Activated CD4-positive, alpha-beta T cell treated with anti-CD3 and anti-CD28 coated beads, Interleukin-2, amount 10 ng/mL, durations not matched to agents 7 days and 5 days (primary cell): Measurements from ENCODE around the gene BEND2. TPM values are rescaled to one million over a fixed set of nuclear protein-coding genes. Genes with fewer than 3 reads are reported as not detected.

Experiments used
- CTCF ChIA-PET: fragments of 350-600 bp; sonication (Branson Sonifier 250); formaldehyde crosslinking; loops from one replicate; lab custom pipeline; 2021; ENCODE audit warnings: antibody characterized with exemption; lab: Charles Lee
- POLR2A ChIA-PET: fragments of 350-600 bp; sonication (Branson Sonifier 250); formaldehyde crosslinking; loops from one replicate; lab custom pipeline; 2021; ENCODE audit warnings: antibody characterized with exemption; lab: Charles Lee
- DNase-seq: peaks from one replicate; pipeline ENCODE4 v3.0.0-alpha.2; 2020
- H3K27ac Mint-ChIP-seq: one replicate; pipeline ENCODE4 v1.8.0; 2021; ENCODE audit warnings: mild to moderate bottlenecking, moderate library complexity, mixed read lengths
- H3K27me3 Mint-ChIP-seq: one replicate; pipeline ENCODE4 v1.8.0; 2021; ENCODE audit warnings: mixed read lengths
- H3K36me3 Mint-ChIP-seq: one replicate; pipeline ENCODE4 v1.8.0; 2021; ENCODE audit warnings: low read depth, mixed read lengths
- H3K4me1 Mint-ChIP-seq: one replicate; pipeline ENCODE4 v1.8.0; 2021; ENCODE audit warnings: mixed read lengths
- H3K4me3 Mint-ChIP-seq: one replicate; pipeline ENCODE4 v1.8.0; 2021; ENCODE audit warnings: mild to moderate bottlenecking, moderate library complexity, mixed read lengths
- H3K9me3 Mint-ChIP-seq: one replicate; pipeline ENCODE4 v1.8.0; 2021; ENCODE audit warnings: mixed read lengths
- total RNA-seq, 2 experiments: library from RNA; stranded (reverse); gene quantifications; one replicate each; pipeline ENCODE4 v1.2.3, GENCODE V29; 2021

BEND2 gene
- total RNA-seq, 2 experiments from 2014 or later = not detected

GRCh38 chrX:18172970-18173369 is 47.7 kb downstream of the BEND2 start:
- DNase-seq = no peak
- Mint-ChIP-seq H3K36me3 (no peaks in the 10 kb centered on the region), H3K27me3 (peaks cover 2% of the 10 kb centered on the region), H3K27ac (no peak overlapping the region), H3K4me1 (no peaks in the 10 kb centered on the region), H3K9me3 (no peaks in the 10 kb centered on the region), H3K4me3 (no peak overlapping the region)
- ChIA-PET CTCF (no interaction called here), POLR2A (no interaction called here)

GRCh38 chrX:18170910-18171309 is 49.8 kb downstream of the BEND2 start:
- Mint-ChIP-seq H3K9me3 (no peaks in the 10 kb centered on the region), H3K27ac (no peak overlapping the region), H3K4me3 (no peak overlapping the region), H3K36me3 (no peaks in the 10 kb centered on the region), H3K4me1 (no peaks in the 10 kb centered on the region), H3K27me3 (peaks cover 2% of the 10 kb centered on the region)
- POLR2A ChIA-PET = interaction anchor here (0.6 kb wide), 1 partner anchor 371 kb away, joined by 9 read pairs; no protein-coding TSS in a partner anchor
- DNase-seq = no peak
- CTCF ChIA-PET = no interaction called here

GRCh38 chrX:18166068-18166467 is 54.6 kb downstream of the BEND2 start:
- POLR2A ChIA-PET = no interaction called here
- no peaks in the 10 kb centered on the region for H3K36me3 Mint-ChIP-seq

GRCh38 chrX:18160369-18160768 is 60.3 kb downstream of the BEND2 start:
- Mint-ChIP-seq H3K27ac (no peak overlapping the region), H3K36me3 (no peaks in the 10 kb centered on the region), H3K9me3 (no peaks in the 10 kb centered on the region), H3K27me3 (no peaks in the 10 kb centered on the region), H3K4me3 (no peak overlapping the region), H3K4me1 (peaks cover 2% of the 10 kb centered on the region)
- POLR2A ChIA-PET = no interaction called here
- CTCF ChIA-PET = no interaction called here
- no peak for DNase-seq

More at GRCh38 chrX:18166068-18166467, 54.6 kb downstream of the BEND2 start:
- no peaks in the 10 kb centered on the region for H3K4me1 Mint-ChIP-seq
- no peak overlapping the region for H3K4me3 Mint-ChIP-seq
- H3K9me3 Mint-ChIP-seq = no peaks in the 10 kb centered on the region
- H3K27me3 Mint-ChIP-seq = no peaks in the 10 kb centered on the region
- CTCF ChIA-PET = interaction anchor here (0.6 kb wide), 1 partner anchor 837 kb away, joined by 3 read pairs; no protein-coding TSS in a partner anchor
- DNase-seq = no peak
- no peak overlapping the region for H3K27ac Mint-ChIP-seq

- Mint-ChIP-seq H3K36me3 (no peaks in the 10 kb centered on the region), H3K27me3 (no peaks in the 10 kb centered on the region), H3K4me3 (no peak overlapping the region), H3K27ac (no peak overlapping the region), H3K4me1 (peaks cover 2% of the 10 kb centered on the region), H3K9me3 (no peaks in the 10 kb centered on the region)
- ChIA-PET CTCF (no interaction called here), POLR2A (no interaction called here)
- DNase-seq = no peak
These were observed 61.7 kb downstream of the BEND2 start for GRCh38 chrX:18158963-18159362.

- CTCF ChIA-PET = no interaction called here
- Mint-ChIP-seq H3K36me3 (no peaks in the 10 kb centered on the region), H3K27me3 (no peaks in the 10 kb centered on the region), H3K4me1 (no peaks in the 10 kb centered on the region), H3K27ac (no peak overlapping the region), H3K4me3 (no peak overlapping the region), H3K9me3 (no peaks in the 10 kb centered on the region)
- POLR2A ChIA-PET = no interaction called here
- DNase-seq = no peak
These were observed 69.0 kb downstream of the BEND2 start for GRCh38 chrX:18151649-18152048.

- no peak overlapping the region for H3K4me3 Mint-ChIP-seq
- H3K9me3 Mint-ChIP-seq = no peaks in the 10 kb centered on the region
- H3K27ac Mint-ChIP-seq = no peak overlapping the region
- no peak for DNase-seq
- ChIA-PET CTCF (no interaction called here), POLR2A (no interaction called here)
- H3K36me3 Mint-ChIP-seq = no peaks in the 10 kb centered on the region
- H3K4me1 Mint-ChIP-seq = no peaks in the 10 kb centered on the region
- H3K27me3 Mint-ChIP-seq = no peaks in the 10 kb centered on the region
These were observed 69.5 kb downstream of the BEND2 start for GRCh38 chrX:18151157-18151556.

- Mint-ChIP-seq H3K27ac (no peak overlapping the region), H3K9me3 (no peaks in the 10 kb centered on the region), H3K27me3 (no peaks in the 10 kb centered on the region), H3K36me3 (no peaks in the 10 kb centered on the region), H3K4me1 (no peaks in the 10 kb centered on the region), H3K4me3 (no peak overlapping the region)
- CTCF ChIA-PET = no interaction called here
- DNase-seq = no peak
- POLR2A ChIA-PET = no interaction called here
These were observed 71.2 kb downstream of the BEND2 start for GRCh38 chrX:18149454-18149853.

- H3K27me3 Mint-ChIP-seq = no peaks in the 10 kb centered on the region
- H3K9me3 Mint-ChIP-seq = no peaks in the 10 kb centered on the region
- H3K4me1 Mint-ChIP-seq = no peaks in the 10 kb centered on the region
- H3K36me3 Mint-ChIP-seq = no peaks in the 10 kb centered on the region
- peak; percentile 12 for DNase-seq
- POLR2A ChIA-PET = no interaction called here
- no peak overlapping the region for H3K4me3 Mint-ChIP-seq
- no peak overlapping the region for H3K27ac Mint-ChIP-seq
- CTCF ChIA-PET = no interaction called here
These were observed 73.7 kb downstream of the BEND2 start for GRCh38 chrX:18146954-18147353.

- no peaks in the 10 kb centered on the region for H3K4me1 Mint-ChIP-seq
- no peaks in the 10 kb centered on the region for H3K36me3 Mint-ChIP-seq
- no peak for DNase-seq
- no peak overlapping the region for H3K4me3 Mint-ChIP-seq
- ChIA-PET POLR2A (no interaction called here), CTCF (no interaction called here)
- H3K9me3 Mint-ChIP-seq = no peaks in the 10 kb centered on the region
- no peaks in the 10 kb centered on the region for H3K27me3 Mint-ChIP-seq
- H3K27ac Mint-ChIP-seq = no peak overlapping the region
These were observed 74.7 kb downstream of the BEND2 start for GRCh38 chrX:18146009-18146408.

- peaks cover 2% of the 10 kb centered on the region for H3K27me3 Mint-ChIP-seq
- DNase-seq = no peak
- no peak overlapping the region for H3K4me3 Mint-ChIP-seq
- ChIA-PET POLR2A (no interaction called here), CTCF (no interaction called here)
- no peaks in the 10 kb centered on the region for H3K36me3 Mint-ChIP-seq
- peaks cover 3% of the 10 kb centered on the region for H3K4me1 Mint-ChIP-seq
- no peak overlapping the region for H3K27ac Mint-ChIP-seq
- no peaks in the 10 kb centered on the region for H3K9me3 Mint-ChIP-seq
These were observed 83.9 kb downstream of the BEND2 start for GRCh38 chrX:18136816-18137215.

- Mint-ChIP-seq H3K27ac (no peak overlapping the region), H3K27me3 (no peaks in the 10 kb centered on the region), H3K4me3 (no peak overlapping the region), H3K4me1 (peaks cover 3% of the 10 kb centered on the region), H3K9me3 (no peaks in the 10 kb centered on the region), H3K36me3 (no peaks in the 10 kb centered on the region)
- DNase-seq = no peak
- CTCF ChIA-PET = no interaction called here
- POLR2A ChIA-PET = no interaction called here
These were observed 87.1 kb downstream of the BEND2 start for GRCh38 chrX:18133605-18134004.

GRCh38 chrX:18129690-18130089 is 91.0 kb downstream of the BEND2 start:
- Mint-ChIP-seq H3K9me3 (no peaks in the 10 kb centered on the region), H3K36me3 (no peaks in the 10 kb centered on the region), H3K27ac (no peak overlapping the region), H3K4me1 (no peaks in the 10 kb centered on the region), H3K4me3 (no peak overlapping the region), H3K27me3 (no peaks in the 10 kb centered on the region)
- POLR2A ChIA-PET = no interaction called here
- DNase-seq = no peak
- CTCF ChIA-PET = no interaction called here

- no peaks in the 10 kb centered on the region for H3K9me3 Mint-ChIP-seq
- no peak overlapping the region for H3K4me3 Mint-ChIP-seq
- no peak overlapping the region for H3K27ac Mint-ChIP-seq
- ChIA-PET CTCF (no interaction called here), POLR2A (no interaction called here)
- no peak for DNase-seq
- H3K27me3 Mint-ChIP-seq = no peaks in the 10 kb centered on the region
- H3K4me1 Mint-ChIP-seq = no peaks in the 10 kb centered on the region
- no peaks in the 10 kb centered on the region for H3K36me3 Mint-ChIP-seq
These were observed 93.7 kb downstream of the BEND2 start for GRCh38 chrX:18126971-18127370.
